Left lung (tissue), 10 donors: ENCODE results near the gene FHAD1. TPM values are rescaled to one million over a fixed set of nuclear protein-coding genes. Genes with fewer than 3 reads are reported as not detected.
A peak's percentile ranks its signal among the peaks of the same experiment; 100 is the strongest.

Source experiments
- ATAC-seq: fragments of 200-7000 bp; cut with Tn5 transposase; one replicate; pipeline ENCODE4 v1.9.1; 2020; ENCODE audit warnings: moderate library complexity
- DNase-seq, 4 donors: peaks; one replicate each; pipeline ENCODE4 v3.0.0-alpha.2; 2013 to 2020
- H3K27ac ChIP-seq, 2 donors: fragments of 200-600 bp; sonication (generic) in 1 of 2; one replicate each; pipeline versions ENCODE4 v1.5.0 to v1.8.0; 2020 to 2021
- H3K27me3 ChIP-seq, 2 donors: fragments of 200-600 bp; sonication (generic) in 1 of 2; one replicate each; pipeline versions ENCODE4 v1.5.0 to v1.8.0; 2020 to 2021
- H3K36me3 ChIP-seq, 2 donors: fragments of 200-600 bp; sonication (generic) in 1 of 2; one replicate each; pipeline versions ENCODE4 v1.5.0 to v1.8.0; 2020 to 2021
- H3K4me1 ChIP-seq, 2 donors: fragments of 200-600 bp; one replicate each; pipeline ENCODE4 v1.8.0; 2021
- H3K4me3 ChIP-seq, 2 donors: fragments of 200-600 bp; sonication (generic) in 1 of 2; one replicate each; pipeline versions ENCODE4 v1.5.0 to v1.8.0; 2020 to 2021; ENCODE audit warnings: mild to moderate bottlenecking in 1 of 2
- H3K9me3 ChIP-seq, 2 donors: fragments of 200-600 bp; sonication (generic) in 1 of 2; one replicate each; pipeline versions ENCODE4 v1.5.0 to v1.8.0; 2020 to 2021
- CTCF ChIP-seq, 2 donors: fragments of 200-600 bp; sonication (generic) in 1 of 2; IDR thresholded peaks; one replicate each; pipeline versions ENCODE4 v1.5.0 to v1.8.0; 2021; ENCODE audit warnings: antibody characterized with exemption in 2 of 2
- intact Hi-C, 2 donors: fragments of 100-400 bp; cut with DNase I; formaldehyde crosslinking; loops; one replicate each; pipeline versions ENCODE4 v1.11.2 to v1.14.2; 2022
- polyA plus RNA-seq, 6 donors: library from polyadenylated mRNA; unstranded; fragments of 120-200 nt; gene quantifications; one replicate each; pipeline ENCODE4 v1.2.1, GENCODE V29; 2013; ENCODE audit not compliant: insufficient read length in 6 of 6
- total RNA-seq, 2 donors: library from RNA; stranded (reverse); fragmentation: NEBNext Ultra II Directional; extraction: Animal tissue kit (Norgen Biotek cat#: 25700); gene quantifications; one replicate each; pipeline ENCODE4 v1.2.1, GENCODE V29; 2021
- donor health status: DM: no; HTN: yes; CAD: no.
- donor health status: DM: no; HTN: no; CAD: no.

FHAD1 gene
- total and polyA plus RNA-seq, 8 donors, result 1.1 to 8.5 (median 3.9) TPM

GRCh38 chr1:15201849-15202551 is 45.0 kb upstream of the FHAD1 start:
- DNase-seq, result peak in 1 of 4 donors; percentile 74
- TF ChIP-seq CTCF (IDR thresholded peaks at IDR 0.05), result no peak
- no peak overlapping the region for H3K4me3 ChIP-seq
- peaks cover 9 to 30% of the 10 kb centered on the region in 2 donors for H3K4me1 ChIP-seq
- peak overlapping the region; percentile 1 to 69 for H3K27ac ChIP-seq
- H3K36me3 ChIP-seq, result no peaks in the 10 kb centered on the region
- no peaks in the 10 kb centered on the region for H3K27me3 ChIP-seq
- no peaks in the 10 kb centered on the region for H3K9me3 ChIP-seq
- intact Hi-C loops, result no loop called here
- peak; percentile 50 for ATAC-seq

GRCh38 chr1:15204931-15205330 is 42.1 kb upstream of the FHAD1 start:
- Histone ChIP-seq H3K9me3 (no peaks in the 10 kb centered on the region), H3K27ac (no peak overlapping the region), H3K4me1 (peaks cover 9 to 20% of the 10 kb centered on the region in 2 donors), H3K4me3 (no peak overlapping the region), H3K36me3 (no peaks in the 10 kb centered on the region), H3K27me3 (no peaks in the 10 kb centered on the region)
- DNase-seq (no peak), ATAC-seq (no peak)
- no peak for TF ChIP-seq CTCF (IDR thresholded peaks at IDR 0.05)
- intact Hi-C loops, result no loop called here

- Histone ChIP-seq H3K4me3 (no peak overlapping the region), H3K36me3 (no peaks in the 10 kb centered on the region), H3K27ac (no peak overlapping the region), H3K9me3 (no peaks in the 10 kb centered on the region), H3K4me1 (peaks cover 4 to 14% of the 10 kb centered on the region in 2 donors), H3K27me3 (no peaks in the 10 kb centered on the region)
- TF ChIP-seq CTCF (IDR thresholded peaks at IDR 0.05), result no peak
- no peak for DNase-seq
- intact Hi-C loops, result no loop called here
- ATAC-seq, result no peak
Measured at GRCh38 chr1:15205586-15206346, 41.3 kb upstream of the FHAD1 start.

DNA sequence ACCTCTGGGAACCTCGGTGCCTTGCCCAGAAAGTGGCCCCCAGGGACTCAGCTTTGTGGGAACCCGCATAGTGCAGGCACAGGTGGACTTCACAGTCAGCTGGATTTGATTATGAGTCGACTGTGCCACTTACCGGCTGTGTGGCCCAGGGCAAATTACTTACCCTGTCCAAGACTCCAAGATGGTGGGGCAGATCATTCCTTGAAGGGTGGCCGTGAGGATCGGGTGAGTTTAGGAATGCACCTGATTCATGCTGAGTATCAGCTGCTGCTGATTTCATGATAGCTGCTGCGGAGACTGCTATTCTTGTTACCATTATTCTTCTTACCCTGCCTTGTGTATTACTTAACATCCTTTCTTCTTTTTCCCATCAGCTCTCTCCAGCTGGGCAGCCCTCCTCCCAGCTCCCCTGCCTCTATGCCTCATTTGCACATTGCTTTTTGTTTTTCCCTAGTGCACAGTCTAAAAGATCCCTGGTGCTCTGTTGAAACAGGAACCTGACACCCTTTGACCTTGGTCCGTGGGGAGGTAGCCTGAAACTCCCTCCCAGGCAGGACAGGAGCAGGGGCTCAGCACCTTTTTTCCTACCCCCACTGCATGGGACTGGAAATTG is 40.5 kb upstream of the FHAD1 start:
- no peaks in the 10 kb centered on the region for H3K27me3 ChIP-seq
- no peak overlapping the region for H3K4me3 ChIP-seq
- H3K27ac ChIP-seq, result no peak overlapping the region
- no peaks in the 10 kb centered on the region for H3K9me3 ChIP-seq
- no peaks in the 10 kb centered on the region for H3K36me3 ChIP-seq
- ATAC-seq (no peak), DNase-seq (no peak)
- H3K4me1 ChIP-seq, result peaks cover 0 to 14% of the 10 kb centered on the region in 2 donors
- no peak for TF ChIP-seq CTCF (IDR thresholded peaks at IDR 0.05)
- intact Hi-C loops, result no loop called here
